Fibroblast of skin of abdomen (primary cell): ENCODE results near the gene CHST11.

Source experiments
- DNase-seq: peaks from one replicate; pipeline ENCODE4 v3.0.0-alpha.2; 2013

Gene CHST11

DNA sequence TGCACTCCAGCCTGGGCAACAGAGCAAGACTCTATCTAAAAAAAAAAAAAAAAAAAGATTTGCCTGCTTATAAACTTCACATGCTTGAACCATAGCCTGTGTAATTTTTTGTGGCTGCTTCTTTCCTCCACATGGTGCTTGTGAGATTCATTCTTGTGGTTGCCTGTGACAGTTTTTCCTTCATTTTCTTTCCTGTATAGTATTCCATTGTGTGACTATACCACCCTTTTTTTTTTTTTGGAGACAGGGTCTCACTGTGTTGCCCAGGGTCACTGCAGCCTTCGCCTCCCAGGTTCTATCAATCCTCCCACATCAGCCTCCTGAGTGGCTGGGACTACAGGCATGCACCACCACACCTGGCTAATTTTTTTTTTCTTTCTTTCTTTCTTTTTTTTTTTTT is 22.6 kb upstream of the CHST11 start:
- DNase-seq: no peak

DNA sequence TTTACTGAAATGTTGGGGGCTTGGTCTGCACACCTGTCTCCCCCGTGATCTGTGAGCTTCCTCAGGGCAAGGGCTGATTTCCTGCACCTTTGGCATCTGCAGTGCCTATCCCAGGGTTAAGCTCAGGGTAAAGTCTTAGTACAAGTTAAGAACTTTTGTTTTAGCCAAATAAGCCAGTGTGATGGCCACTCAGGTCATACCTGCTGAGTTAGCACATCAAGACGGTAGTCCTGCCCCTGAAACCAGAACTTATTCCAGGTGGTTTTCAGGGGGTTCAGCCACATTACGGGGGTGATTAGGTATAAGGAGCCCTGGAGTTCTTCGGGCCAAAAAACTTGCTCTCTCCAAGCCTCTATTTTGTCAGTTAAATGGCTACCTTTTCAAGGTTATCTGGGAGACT is 21.6 kb upstream of the CHST11 start:
- no peak for DNase-seq

DNA sequence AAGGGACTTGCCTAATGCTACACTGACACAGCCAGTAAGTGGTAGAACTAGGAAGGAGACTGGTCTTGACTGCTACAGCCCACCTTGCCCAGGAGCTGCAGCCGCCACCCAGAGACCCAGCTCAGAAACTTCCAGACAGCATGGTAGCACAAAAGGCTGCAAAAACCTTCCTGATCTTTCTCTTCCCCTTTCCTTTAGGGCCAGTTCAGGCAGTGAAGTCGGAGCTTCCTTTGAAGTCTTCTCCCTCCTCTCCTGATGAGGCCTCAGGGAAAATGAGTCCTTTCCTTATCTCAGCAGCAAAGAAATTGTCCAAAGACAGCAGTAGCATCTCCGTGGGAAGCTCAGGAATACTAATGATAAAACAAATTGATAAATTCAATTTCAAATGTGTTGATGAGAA is 21.0 kb upstream of the CHST11 start:
- DNase-seq: no peak

- no peak for DNase-seq
Observed at GRCh38 chr12:104436790-104437189, 20.0 kb upstream of the CHST11 start.

DNA sequence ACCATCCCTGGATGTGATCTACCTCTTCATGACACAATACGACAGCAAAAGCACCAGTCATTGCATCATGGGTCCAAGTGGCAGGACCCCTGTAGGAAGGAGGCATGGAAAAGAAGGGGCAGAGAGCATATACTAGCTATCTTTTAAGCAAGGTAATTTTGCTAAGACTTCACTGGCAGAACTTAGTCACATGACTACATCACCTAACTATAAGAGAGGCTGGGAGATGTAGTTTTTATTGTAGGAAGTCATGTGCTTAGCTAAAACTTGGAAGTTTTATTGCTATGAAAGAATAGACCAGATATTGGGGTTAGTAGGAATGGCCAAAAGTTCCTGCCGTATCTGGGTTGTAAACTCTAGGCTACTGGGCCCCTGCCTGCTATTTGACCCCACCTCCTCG is 18.6 kb upstream of the CHST11 start:
- DNase-seq: no peak

DNA sequence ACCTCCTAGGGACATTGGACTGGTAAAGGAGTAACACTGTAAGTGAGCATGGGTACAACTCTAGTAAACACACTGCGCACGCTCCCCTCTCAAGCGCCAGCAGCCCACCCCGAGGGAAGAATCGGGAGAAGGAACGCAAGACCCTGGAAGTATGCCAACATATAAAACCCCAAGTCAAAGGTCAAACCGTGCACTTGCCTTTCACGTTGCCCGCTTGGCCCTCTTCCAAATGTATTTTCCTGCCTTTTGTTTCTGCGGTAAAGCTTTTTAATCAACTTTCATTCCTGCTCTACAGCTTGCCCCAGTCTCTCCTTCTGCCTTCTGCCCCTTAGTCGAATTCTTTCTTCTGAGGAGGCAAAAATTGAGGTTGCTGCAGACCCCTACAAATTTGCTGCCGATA is 17.6 kb upstream of the CHST11 start:
- DNase-seq: no peak

DNA sequence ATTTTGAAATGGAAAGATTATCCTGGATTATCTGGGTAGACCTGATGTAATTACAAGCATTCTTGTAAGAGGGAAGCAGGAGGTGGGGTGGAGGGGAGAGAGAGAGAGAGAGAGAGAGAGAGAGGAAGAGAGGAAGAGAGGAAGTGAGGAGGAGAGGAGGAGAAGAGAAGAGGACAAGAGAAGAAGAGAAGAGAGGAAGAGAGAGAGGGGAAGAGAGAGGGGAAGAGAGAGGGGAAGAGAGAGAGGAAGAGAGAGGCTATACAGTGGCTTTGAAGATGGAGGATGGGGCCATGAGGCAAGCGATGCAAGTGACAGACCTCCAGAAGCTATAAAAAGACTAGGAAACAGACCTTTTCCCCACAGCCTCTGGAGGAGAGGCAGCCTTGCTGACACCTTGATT is 13.7 kb upstream of the CHST11 start:
- DNase-seq: no peak

DNA sequence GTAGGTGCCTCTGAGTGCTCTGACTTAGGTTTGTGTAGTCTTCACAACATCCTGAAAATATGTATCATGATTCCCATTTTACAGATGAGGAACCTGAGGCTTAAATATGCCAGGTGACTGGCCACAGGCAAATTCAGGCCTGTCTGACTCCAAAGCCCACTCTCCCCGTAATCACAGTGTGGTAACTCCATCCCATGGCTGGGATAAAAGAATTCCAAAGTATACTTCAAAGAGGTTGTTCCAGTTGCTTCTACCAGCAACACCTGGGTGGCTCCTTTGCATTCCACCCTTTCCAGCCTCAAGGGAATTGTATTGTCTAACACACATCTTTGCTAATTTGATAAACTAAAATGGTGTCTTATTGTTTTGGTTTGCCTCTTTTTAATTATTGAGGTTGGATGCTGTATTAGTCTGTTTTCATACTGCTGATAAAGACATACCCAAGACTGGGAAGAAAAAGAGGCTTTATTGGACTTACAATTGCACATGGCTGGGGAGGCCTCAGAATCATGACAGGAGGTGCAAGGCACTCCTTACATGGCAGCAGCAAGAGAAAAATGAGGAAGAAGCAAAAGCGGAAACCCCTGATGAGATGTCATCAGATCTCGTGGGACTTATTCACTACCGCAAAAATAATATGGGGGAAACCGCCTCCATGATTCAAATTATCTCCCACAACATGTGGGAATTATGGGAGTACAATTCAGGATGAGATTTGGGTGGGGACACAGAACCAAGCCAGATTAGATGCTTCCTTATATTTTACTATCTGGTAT is 9.9 kb upstream of the CHST11 start:
- DNase-seq: no peak

- DNase-seq: no peak
Observed at GRCh38 chr12:104448031-104448430, 8.7 kb upstream of the CHST11 start.

DNA sequence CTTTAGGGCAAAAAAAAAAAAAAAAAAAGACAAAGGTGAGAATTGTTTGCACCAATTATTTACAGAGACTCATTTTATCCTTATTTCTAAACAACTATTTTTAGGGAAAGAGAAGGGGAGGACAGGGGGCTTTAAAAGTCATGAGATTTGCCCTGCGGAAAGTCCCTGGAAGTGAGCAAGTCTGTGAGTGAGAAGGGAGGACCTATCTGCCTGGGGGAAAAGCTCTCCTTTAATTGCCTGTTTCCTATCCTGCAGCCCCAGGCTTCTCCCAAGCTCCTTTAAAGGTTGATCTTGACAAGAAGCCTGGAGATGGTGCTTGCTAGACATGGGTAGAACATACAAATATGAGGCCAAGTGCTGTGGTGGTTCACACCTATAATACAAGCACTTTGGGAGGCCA is 8.3 kb upstream of the CHST11 start:
- no peak for DNase-seq

GRCh38 chr12:104450700-104451099 is 6.0 kb upstream of the CHST11 start:
- no peak for DNase-seq

DNA sequence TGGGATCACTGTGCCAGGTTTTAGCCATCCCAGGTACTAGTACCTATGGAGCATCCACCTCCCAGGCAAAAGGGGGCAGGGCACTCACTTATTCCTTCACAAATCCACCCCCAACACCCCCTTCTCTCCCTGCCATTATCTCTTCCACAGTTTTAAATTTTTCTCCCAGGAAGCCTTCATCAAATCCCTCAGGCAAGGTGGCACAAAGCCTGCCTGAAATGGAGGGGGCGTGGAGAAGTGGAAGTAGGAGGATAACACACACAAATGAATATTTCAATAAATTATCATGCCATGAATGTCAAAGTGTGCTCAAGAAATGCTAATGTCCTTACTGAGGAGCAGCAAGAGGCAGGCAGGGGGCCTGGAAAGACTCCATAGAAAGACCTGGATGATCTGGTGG is 4.7 kb upstream of the CHST11 start:
- DNase-seq: no peak

DNA sequence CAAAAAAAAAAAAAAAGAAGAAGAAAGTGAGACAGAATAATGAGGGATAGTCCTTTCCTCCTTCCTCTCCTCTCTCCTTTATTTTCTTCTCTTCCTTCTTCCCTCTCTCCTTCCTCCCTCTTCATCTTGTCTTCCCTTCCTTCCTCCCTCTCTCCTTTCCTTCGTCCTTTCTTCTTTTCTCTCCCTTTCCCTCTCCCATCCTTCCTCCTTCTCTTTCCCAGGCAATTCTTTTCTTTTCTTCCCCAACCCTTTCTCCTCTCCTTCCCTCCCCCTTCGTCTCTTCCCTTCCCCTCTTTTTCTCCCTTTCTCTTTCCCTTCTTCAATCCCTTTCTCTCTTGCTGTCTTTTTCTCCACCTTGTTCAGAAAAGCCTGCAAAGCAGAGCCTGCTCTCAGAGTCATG is 3.6 kb upstream of the CHST11 start:
- DNase-seq: no peak

DNA sequence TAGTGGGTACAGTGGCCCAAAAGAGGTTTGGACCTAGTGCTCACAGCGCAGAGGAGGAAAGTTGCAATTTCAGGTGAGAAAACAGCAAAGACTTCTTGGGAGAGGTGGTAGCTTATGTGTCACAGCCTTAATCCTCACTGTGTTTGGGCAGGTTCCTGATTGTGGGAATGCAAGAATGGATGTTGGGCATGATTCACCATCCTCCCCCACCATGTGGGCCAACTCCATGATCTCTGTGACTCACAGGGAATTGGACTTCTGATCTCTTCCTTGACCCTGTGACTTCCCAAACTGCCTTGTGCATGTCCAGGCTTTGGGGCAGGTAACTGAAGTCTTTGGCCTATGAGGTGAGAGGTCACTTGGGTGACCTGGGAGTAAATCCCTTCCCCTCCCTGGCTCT is 1.8 kb upstream of the CHST11 start:
- peak; percentile 55 for DNase-seq

DNA sequence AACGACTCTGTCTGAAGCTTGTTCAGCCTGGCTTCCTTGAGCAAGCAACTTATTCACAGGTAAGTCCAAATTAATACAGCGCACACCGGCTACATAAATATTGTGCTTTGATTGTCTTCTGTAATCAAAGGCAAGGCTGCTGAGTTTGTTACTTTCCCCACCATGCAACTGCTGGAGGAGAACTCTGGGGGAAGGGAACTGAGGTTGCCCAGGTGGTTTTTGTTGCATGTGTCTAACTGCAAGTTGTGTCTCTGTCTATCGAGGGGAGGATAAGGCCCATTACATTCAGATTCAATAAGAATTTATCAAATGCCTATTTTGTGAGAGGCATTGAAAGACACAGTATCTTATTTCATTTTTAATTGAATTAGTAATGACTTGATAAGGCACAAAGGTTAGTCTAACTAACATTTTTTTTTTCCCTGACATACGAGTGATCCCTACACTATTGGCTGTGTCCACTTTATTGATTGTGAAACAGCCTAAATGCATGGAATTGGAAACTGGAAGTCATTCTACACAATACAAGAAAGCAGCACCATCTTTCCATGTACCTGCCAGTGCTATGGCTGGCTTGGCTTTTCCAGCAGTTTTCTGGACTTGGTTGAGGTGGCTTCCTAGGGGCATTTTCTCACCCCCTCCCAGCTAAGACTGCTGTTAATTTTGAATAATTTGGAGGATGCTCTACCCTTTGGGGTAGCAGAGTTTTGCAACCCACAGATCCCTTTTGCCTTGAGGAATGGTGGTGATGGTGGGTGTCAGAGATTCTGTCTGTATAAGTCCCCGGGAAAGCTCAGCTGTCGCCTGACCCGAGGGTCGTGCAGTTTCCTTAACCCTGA is 951 bp upstream of the CHST11 start:
- no peak for DNase-seq

DNA sequence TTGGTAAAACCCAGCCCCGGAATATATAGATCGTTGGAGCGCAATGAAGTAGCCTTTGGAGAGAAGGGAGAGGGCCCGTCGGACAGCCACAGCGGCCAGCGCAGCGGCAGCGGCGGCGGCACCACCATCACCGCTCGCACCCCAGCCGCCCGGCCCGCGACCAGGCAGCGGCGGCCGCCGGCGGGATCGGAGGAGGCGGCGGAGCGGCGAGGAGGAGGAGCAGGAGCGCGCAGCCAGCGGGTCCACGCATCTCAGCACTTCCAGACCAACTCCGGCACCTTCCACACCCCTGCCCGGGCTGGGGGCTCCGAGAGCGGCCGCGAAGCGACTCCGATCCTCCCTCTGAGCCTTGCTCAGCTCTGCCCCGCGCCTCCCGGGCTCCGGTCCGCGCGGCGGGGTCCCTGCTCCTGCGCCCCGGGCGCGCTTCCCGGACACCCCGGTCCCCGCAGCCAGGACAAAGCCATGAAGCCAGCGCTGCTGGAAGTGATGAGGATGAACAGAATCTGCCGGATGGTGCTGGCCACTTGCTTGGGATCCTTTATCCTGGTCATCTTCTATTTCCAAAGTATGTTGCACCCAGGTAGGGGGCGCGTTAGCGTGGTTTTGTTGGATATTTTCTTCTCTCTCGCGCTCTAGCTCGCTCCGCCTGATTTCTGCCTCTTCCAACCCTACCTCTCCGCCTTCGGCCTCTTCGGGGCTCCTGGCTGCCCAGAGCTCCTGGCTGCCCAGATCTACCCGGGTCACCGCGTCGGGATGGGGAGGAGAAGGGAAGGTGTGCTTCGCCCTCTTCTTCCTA is 400 bp downstream of the CHST11 start:
- peak; percentile 75 for DNase-seq

GRCh38 chr12:104457746-104458693 is 1.3 kb downstream of the CHST11 start:
- no peak for DNase-seq

GRCh38 chr12:104458694-104459367 is 2.1 kb downstream of the CHST11 start:
- DNase-seq: no peak

DNA sequence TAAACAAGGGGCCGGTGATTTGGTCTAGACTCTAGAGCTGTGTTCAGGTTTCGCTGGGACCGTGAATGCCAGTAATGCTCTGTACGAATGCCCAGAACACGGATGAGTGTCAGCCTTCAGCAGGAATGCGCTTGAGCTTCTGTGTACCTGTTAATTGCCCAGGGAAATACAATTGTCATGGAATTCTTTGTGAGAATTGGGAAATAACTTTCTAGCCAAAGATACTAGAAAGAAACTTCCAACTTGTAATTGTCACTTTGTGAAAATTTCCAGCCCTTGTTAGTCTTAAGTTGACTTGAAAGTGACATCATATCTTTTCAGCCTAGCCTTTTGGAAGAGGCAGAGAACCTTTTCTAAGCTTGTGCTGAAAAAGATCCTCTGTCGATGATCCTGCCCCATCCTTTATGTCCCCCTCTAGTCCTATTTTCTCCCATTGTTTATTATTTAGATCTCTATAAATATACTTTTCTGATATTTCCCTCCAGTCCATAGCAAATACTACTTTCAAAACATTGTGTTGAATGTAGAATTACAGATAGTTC is 2.7 kb downstream of the CHST11 start:
- no peak for DNase-seq

DNA sequence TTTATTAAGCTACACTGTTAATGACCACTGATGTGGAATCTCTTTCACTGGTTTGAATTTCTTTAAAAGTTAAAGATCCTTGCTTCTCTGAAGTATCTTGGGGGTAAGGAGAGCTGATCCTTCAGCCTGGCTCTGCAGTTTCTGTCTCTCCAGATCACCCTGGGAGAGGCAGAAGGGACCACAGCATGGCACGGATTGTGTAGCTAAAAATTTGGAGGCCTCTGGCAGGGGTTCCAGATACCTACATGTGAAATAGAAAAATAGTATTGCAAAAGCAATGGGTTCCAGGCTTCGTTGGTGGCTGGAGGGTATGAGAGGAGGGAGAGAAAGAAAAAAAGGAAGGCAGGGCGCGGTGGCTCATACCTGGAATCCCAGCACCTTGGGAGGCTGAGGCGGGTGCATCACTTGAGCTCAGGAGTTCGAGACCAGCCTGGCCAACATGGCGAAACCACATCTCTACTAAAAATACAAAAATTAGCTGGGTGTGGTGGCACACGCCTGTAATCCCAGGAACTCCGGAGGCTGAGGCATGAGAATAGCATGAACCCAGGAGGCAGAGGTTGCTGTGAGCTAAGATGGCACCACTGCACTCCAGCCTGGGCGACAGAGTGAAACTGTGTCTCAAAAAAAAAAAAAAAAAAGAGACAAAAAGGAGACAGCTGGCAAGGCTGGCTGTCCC is 3.4 kb downstream of the CHST11 start:
- no peak for DNase-seq
